T47D (cell line): ENCODE data around the gene RTF1.
A peak's percentile ranks its signal among the peaks of the same experiment; 100 is the strongest.

Experiments used
- DNase-seq, 2 experiments: peaks; one replicate each; pipeline versions ENCODE4 v3.0.0 to v3.0.0-alpha.2; 2011 to 2012; ENCODE audit warnings: low read depth in 1 of 2, low spot score in 1 of 2
- JUND ChIP-seq: IDR thresholded peaks from 2 replicates; pipeline ENCODE4 v1.6.1; 2012; ENCODE audit warnings: low read depth
- in situ Hi-C: cut with HindIII; loops from 2 replicates; pipeline ENCODE4 v1.10.0; 2016; ENCODE audit warnings: low sequenced_read_pairs, low pct_unique_long_range_greater_than_20kb

The RTF1 gene

DNA sequence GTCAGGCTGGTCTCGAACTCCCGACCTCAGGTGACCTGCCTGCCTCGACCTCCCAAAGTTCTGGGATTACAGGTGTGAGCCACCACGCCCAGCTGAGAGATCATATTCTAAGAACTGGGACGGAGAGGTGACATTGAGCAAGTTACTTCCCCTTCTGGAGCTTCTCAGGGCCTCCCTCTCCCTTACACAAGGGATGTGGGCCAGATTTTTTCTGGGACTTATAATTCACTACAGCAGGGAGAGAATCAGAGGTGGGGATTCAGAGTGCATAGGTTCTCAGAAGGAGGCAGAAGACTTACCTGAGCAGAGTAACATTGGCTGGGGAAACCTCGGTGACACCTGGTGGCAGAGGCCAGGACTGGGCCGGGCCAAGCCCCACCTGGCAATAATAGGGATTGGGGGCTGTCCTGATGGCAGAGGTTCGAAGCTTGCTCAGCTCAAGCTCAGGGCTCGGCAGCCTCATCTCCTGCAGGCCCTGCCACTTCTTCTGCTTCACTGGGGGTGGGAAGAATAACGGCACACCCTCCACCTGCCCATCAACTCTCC is 90.0 kb downstream of the RTF1 start:
- no peak for TF ChIP-seq JUND
- in situ Hi-C loops: no loop called here
- DNase-seq: peak in 1 of 2 experiments; percentile 35

DNA sequence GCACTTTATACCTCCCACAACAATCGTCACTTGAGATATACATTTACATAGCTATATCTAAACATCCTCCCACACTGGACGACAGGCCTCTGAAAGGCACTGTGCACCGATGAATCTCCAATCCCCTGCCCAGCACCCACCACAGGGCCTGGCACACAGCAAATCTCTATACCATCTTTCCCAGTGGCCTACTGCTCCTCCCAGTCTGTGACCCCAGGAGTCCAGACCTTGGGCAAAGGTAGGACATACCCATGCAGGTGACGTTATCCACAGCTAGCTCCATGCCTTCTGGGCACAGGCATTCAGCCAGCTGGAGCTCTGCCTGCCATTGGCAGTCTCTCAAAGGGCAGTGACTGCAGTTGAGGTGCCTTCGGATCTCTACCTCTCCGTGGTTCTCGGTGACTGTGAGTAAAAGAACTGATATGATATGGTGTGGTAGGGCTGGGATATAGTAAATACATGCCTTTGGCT is 91.0 kb downstream of the RTF1 start:
- in situ Hi-C loops: no loop called here
- DNase-seq: peak; percentile 80 to 86

DNA sequence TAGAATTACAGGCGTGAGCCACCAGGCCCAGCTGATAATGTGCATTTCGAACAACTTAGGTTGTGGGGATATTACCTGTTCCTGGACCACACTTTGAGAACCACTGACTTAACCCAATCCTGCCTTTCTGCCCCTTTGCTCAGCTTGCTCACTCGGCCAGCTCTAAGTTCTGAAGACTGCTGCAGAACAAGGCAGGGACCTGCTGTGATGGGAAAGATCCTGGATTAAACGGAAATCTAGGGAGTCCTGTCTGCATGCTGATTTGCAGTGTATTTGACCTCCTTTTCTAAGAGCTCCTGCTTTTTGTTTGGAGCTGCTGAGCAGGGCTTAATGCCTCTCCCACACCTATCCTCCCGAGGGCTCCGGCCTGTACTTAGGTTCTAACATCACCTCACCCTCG is 93.8 kb downstream of the RTF1 start:
- no peak for TF ChIP-seq JUND
- in situ Hi-C loops: no loop called here
- no peak for DNase-seq

More for the DNA sequence above, 91.0 kb downstream of the RTF1 start:
- TF ChIP-seq JUND: 0 out of 2 replicates have a peak, but pooled peaks have one; percentile 25

DNA sequence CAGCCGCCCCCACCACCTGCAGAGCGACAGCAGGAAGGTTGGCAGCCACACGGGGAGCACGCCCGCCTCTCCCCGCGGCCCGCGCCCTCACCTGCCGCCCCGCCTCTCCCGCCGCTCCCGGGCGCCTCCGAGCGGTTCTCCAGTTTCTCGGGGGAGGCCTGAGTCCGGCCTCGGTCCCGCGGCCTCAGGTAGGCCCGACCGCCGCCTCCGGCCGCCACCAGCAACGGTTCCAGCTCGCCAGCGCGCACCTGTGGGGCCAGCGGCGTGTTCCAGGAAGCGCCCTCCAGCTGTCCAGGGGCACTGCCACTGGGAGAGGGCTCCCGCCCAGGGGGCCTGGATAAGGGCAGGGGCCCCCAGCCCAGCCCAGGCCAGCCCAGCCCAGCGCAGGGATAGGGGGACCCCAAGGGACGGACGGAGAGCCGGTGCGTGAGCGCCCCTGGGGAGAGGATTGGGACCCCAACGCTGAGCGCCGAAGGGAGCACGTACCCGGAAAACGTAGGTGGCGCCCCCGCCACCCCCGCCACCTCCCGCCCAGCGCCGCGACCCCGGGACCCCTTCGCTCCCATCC is 94.5 kb downstream of the RTF1 start:
- DNase-seq: no peak
- TF ChIP-seq JUND: no peak
- in situ Hi-C loops: no loop called here

DNA sequence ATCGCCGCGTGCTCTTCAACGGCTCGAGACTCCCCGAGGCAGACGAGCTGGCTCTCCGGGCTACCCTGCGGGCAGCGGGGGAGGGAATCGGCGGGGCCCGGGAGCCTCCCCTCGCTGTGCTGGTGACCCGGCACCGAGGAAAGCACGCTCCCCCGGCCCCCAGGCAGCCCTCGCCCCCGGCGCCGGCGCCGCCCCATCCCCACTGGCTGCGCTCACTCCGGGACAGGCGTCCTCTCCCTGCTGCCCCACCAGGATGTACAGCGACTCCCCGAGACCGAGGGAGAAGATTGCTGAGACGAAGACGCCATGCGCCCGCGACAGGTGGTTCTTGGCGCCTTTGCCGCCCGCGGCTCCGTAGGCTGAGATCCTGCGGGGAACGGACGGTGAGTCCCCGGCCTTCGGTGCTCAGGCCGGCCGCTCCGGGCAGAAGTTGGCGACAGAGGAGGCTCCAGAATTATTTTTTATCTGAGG is 95.0 kb downstream of the RTF1 start:
- DNase-seq: no peak
- no peak for TF ChIP-seq JUND
- in situ Hi-C loops: no loop called here

DNA sequence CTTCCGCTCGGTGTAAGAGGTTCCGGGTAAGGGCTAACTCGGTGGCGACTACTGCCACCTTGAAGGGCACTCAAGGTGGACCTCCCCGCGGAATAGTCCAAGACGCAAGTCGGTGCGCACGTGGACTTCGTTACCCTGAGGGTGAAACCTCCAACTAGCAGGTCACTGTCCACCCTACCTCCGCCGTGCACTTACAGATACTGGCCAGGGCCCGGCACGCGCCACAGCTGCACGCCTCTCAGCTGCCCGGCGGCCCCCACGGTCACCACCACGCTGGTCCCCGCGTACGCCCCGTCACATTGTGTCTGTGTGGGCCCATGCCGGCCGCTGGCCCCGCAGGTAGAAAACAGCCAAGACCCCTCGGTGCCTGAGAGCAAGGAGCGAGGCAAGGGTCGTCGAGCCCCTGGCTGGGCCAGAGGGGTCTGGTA is 95.6 kb downstream of the RTF1 start:
- no peak for TF ChIP-seq JUND
- no peak for DNase-seq

GRCh38 chr15:41512940-41513505 is 96.1 kb downstream of the RTF1 start:
- in situ Hi-C loops: no loop called here
- TF ChIP-seq JUND: no peak
- no peak for DNase-seq

More for the DNA sequence above, 95.6 kb downstream of the RTF1 start:
- in situ Hi-C loops: no loop called here

DNA sequence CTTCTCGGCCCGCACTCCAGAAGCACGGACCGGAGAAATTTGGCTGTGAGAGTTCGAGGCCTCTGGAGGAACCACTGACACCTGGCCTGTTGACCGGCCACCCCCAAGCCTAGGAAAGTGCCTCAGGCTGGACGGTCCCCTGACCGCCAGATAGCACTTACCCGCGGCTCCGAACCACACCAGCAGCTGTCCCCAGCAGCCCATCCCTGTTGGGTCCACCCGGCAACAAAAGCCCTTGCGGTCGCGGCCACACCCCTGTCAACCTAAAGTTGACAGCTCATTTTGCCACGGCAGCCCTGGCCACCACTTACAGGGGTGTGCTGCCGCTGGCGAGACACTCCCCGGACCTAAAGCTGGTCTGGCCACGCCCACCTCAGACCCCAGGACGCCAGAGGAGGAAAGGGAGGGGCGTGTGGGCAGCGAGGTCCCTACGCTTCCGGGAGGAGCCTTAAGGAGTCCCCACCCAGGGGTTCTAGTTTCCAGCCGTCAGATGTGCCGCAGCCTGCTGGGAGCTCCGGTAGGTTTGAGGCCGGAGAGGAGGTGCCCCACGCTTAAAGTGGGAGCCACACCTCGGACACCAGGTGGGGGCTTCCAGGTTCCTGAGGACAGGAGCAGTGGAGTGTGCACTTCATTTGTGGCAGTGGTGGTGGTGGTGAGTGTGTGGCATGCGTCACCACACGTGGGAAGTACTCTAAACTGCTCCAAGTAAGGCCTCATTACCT is 96.8 kb downstream of the RTF1 start, which contains the start of gene LTK:
TSS of gene LTK (minus strand) at position 322 of the 722 bp plus-strand sequence. CDS start at position 204, 118 bp downstream.
- in situ Hi-C loops: no loop called here
- no peak for TF ChIP-seq JUND
- DNase-seq: no peak

DNA sequence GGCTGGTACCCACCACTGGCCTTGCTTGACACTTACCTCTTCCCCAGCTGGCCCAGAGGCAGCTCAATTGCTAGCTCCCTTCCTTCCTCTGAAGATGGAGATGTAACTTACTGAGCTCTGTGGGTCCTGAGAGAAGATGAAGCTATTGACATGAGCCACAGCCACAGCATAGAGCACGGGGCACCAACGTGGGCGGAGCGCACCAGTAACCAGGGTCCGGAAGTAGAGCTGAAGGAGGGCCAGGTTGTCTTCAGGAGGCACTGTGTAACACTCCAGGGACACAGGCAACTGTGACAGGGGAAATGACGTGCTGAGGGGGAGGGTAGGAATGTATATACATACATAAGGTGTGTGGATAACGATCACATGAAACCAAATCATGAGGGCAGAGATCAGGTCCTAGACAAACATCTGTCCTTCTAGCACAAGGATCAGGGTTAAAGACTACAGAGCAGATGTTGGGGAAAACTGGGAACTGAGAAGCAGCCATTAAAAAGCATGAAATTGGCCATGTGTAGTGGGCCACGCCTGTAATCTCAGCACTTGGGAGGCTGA is 101.1 kb downstream of the RTF1 start:
- TF ChIP-seq JUND: no peak
- in situ Hi-C loops: no loop called here
- DNase-seq: no peak

DNA sequence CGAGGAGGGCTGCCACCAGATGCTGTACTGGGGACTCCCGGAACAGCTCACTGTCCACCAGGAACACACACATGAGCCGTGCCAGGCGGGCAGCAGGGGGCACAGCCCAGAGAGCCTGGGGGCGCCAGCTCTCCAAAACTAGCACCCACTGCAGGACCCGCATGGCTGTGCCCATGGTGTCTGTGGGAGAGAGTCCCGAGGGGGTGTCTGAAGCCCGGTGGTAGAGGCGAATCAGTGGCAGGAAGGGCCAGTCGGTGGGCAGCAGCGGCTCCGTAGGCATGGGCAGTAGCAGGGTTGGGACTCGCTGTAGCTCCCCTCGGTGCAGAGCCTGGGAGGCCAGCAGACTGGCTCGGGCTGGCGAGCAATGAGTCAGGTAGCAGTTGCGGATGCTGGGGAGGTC is 103.7 kb downstream of the RTF1 start:
- no peak for TF ChIP-seq JUND
- no peak for DNase-seq
- in situ Hi-C loops: no loop called here

DNA sequence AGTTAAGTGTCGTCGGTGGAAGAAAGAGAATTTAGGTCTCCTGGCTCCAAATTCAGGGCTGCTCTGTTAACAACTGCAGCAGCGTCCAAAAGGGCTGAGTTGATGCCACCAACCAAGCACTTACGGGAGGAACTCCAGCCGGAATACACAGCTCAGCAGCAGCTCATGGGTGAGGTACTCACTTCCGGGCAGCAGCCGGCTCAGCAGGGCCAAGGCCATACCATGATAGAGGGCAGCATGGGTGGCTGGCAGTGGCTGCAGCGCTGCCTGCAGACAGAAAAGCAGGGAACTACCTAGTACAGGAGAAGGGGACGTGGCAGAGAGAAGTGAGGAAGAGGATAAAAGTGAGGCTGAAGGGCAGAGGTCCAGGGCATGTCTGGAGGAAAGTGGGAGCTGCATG is 104.7 kb downstream of the RTF1 start:
- no peak for DNase-seq
- no peak for TF ChIP-seq JUND
- in situ Hi-C loops: no loop called here

GRCh38 chr15:41523097-41523496 is 106.2 kb downstream of the RTF1 start:
- no peak for DNase-seq
- in situ Hi-C loops: no loop called here

More at GRCh38 chr15:41523097-41523496, 106.2 kb downstream of the RTF1 start:
- no peak for TF ChIP-seq JUND
